Measurements from ENCODE around the gene HHIPL1.

GRCh38 chr14:99718811-99719192 lies 73.9 kb downstream of the HHIPL1 start:
- TF ChIP-seq ZNF302 (CRISPR knock-in tag; IDR thresholded peaks at IDR 0.05) (no peak), EP300 (IDR thresholded peaks at IDR 0.05) (no peak), RAD21 (conservative IDR thresholded peaks at IDR 0.05 in 1 of 2, IDR thresholded peaks at IDR 0.05 in 1 of 2) (no peak), CHD2 (IDR thresholded peaks at IDR 0.05; ENCODE audit: low read length, partially characterized antibody) (no peak), REST (IDR thresholded peaks at IDR 0.05) (no peak), CTCF (IDR thresholded peaks at IDR 0.05) (no peak), MAFK (IDR thresholded peaks at IDR 0.05; ENCODE audit: partially characterized antibody) (no peak)
